Measurements from ENCODE around the gene SFRP5. TPM values are rescaled to one million over a fixed set of nuclear protein-coding genes. Genes with fewer than 3 reads are reported as not detected.
A peak's percentile ranks its signal among the peaks of the same experiment; 100 is the strongest.

SFRP5 gene
- total RNA-seq, 1 donor from 2014 or later: not detected

- ChIA-PET POLR2A (interaction anchor here (0.9 kb wide), 1 partner anchor 18 kb away, joined by 3 read pairs; the partner anchor contains the start of gene MARVELD1), CTCF (interaction anchor here (0.6 to 6.2 kb wide), 9 partner anchors 20 to 1547 kb away, joined by 3 to 86 read pairs (median 9); partner anchors contain the start of gene AVPI1)
- H3K4me1 Mint-ChIP-seq: peaks cover 10% of the 10 kb centered on the region
- no peak overlapping the region for H3K27ac Mint-ChIP-seq
- intact Hi-C loops (cut with micrococcal nuclease): loop anchor here (10.0 kb wide), 1 partner anchor 237 kb away; the partner anchor contains the start of genes MMS19 and UBTD1
- peaks cover 3% of the 10 kb centered on the region for H3K36me3 Mint-ChIP-seq (ENCODE audit: low read depth)
- H3K27me3 Mint-ChIP-seq: peaks cover 8% of the 10 kb centered on the region
- H3K9me3 Mint-ChIP-seq: no peaks in the 10 kb centered on the region
- TF ChIP-seq CTCF (IDR thresholded peaks at IDR 0.05): no peak
- no peak overlapping the region for H3K4me3 Mint-ChIP-seq
- DNase-seq (no peak), ATAC-seq (ENCODE audit: low read depth) (no peak)
These were observed 39.8 kb downstream of the SFRP5 start for GRCh38 chr10:97732052-97732359.

- peaks cover 8% of the 10 kb centered on the region for H3K27me3 Mint-ChIP-seq
- ChIA-PET CTCF (interaction anchor here (0.6 to 6.2 kb wide), 14 partner anchors 15 to 1548 kb away, joined by 3 to 86 read pairs (median 4); partner anchors contain the start of genes AVPI1 and MARVELD1), POLR2A (interaction anchor here (0.9 kb wide), 1 partner anchor 18 kb away, joined by 3 read pairs; the partner anchor contains the start of gene MARVELD1)
- peak; percentile 75 for ATAC-seq (ENCODE audit: low read depth)
- no peak overlapping the region for H3K27ac Mint-ChIP-seq
- no peaks in the 10 kb centered on the region for H3K36me3 Mint-ChIP-seq (ENCODE audit: low read depth)
- no peaks in the 10 kb centered on the region for H3K9me3 Mint-ChIP-seq
- TF ChIP-seq CTCF (IDR thresholded peaks at IDR 0.05): no peak
- no peak for DNase-seq
- H3K4me1 Mint-ChIP-seq: peaks cover 5% of the 10 kb centered on the region
- no peak overlapping the region for H3K4me3 Mint-ChIP-seq
- intact Hi-C loops (cut with micrococcal nuclease): loop anchor here (1.0 to 10.0 kb wide), 7 partner anchors 17 to 324 kb away; partner anchors contain the start of genes ANKRD2, MMS19 and UBTD1
These were observed 40.3 kb downstream of the SFRP5 start for GRCh38 chr10:97731346-97732051.

- Mint-ChIP-seq H3K27ac (no peak overlapping the region), H3K9me3 (no peaks in the 10 kb centered on the region), H3K36me3 (ENCODE audit: low read depth) (no peaks in the 10 kb centered on the region), H3K4me3 (no peak overlapping the region), H3K27me3 (peaks cover 13% of the 10 kb centered on the region), H3K4me1 (no peaks in the 10 kb centered on the region)
- no peak for TF ChIP-seq CTCF (IDR thresholded peaks at IDR 0.05)
- ChIA-PET CTCF (interaction anchor here (5.4 to 6.2 kb wide), 2 partner anchors 26 to 52 kb away, joined by 40 to 86 read pairs; no protein-coding TSS in a partner anchor), POLR2A (interaction anchor here (0.7 kb wide), 1 partner anchor 50 kb away, joined by 3 read pairs; no protein-coding TSS in a partner anchor)
- intact Hi-C loops (cut with micrococcal nuclease): no loop called here
- ATAC-seq (ENCODE audit: low read depth) (no peak), DNase-seq (no peak)
These were observed 42.8 kb downstream of the SFRP5 start for GRCh38 chr10:97729014-97729413.

GRCh38 chr10:97726636-97727178 is 45.1 kb downstream of the SFRP5 start:
- POLR2A ChIA-PET: interaction anchor here (1.0 kb wide), 1 partner anchor 10 kb away, joined by 3 read pairs; the partner anchor contains the start of gene ZFYVE27

More at GRCh38 chr10:97726636-97727178, 45.1 kb downstream of the SFRP5 start:
- H3K36me3 Mint-ChIP-seq (ENCODE audit: low read depth): no peaks in the 10 kb centered on the region
- ATAC-seq (ENCODE audit: low read depth) (no peak), DNase-seq (no peak)
- no peak for TF ChIP-seq CTCF (IDR thresholded peaks at IDR 0.05)
- H3K27me3 Mint-ChIP-seq: peaks cover 15% of the 10 kb centered on the region
- no peak overlapping the region for H3K27ac Mint-ChIP-seq
- H3K4me1 Mint-ChIP-seq: no peaks in the 10 kb centered on the region
- no peak overlapping the region for H3K4me3 Mint-ChIP-seq
- CTCF ChIA-PET: interaction anchor here (0.8 to 1.3 kb wide), 5 partner anchors 17 to 51 kb away, joined by 3 to 5 read pairs (median 3); no protein-coding TSS in a partner anchor
- H3K9me3 Mint-ChIP-seq: no peaks in the 10 kb centered on the region
- intact Hi-C loops (cut with micrococcal nuclease): no loop called here

Measured in activated B cell treated with CpG ODN at 0.5 μM for 24 hours (primary cell).